Activated CD8-positive, alpha-beta memory T cell treated with anti-CD3 and anti-CD28 coated beads, Interleukin-2, amount 50 U/mL, for 24 hours (primary cell): ENCODE data around the gene SEC14L3.

Experiments used
- DNase-seq: peaks from one replicate; pipeline ENCODE4 v3.0.0-alpha.2; 2020; ENCODE audit errors: extremely low read depth

SEC14L3 gene

DNA sequence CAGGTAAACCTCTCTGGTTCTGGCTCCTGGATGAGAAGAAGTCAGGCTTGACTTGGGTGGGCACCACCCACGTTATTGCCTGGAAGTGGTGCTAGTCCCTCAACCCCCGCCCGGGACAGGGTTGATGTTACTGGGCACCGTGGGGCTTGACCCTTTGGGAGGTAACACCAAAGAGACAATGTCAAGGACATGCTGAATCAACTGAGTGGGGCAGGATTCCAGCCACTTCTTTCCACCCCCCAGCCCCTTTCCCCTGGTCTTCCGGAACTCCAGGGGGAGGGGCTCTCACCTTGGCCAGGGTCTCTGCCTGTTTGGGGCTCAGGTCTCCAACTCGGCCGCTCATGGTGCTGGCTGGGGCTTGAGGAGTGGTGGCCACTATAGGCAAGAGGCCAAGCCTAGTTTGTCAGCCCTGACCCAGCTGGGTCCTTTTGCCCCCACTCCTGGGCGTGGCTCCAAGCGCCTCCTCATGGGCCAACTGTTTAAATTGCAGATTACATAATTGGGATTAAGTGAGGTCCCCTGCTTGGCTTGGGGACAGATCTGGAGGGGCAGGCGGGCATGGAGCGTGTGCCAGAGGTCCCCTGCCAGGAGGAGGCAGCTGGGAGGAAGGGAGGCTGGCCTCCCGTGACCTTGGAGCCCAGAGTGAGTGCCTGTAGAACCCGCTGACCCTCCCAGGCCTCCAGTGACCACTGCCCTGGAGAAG, at the start of gene SEC14L3:
TSS of gene SEC14L3 (minus strand) at position 402 of the 703 bp plus-strand sequence. CDS start at position 343, 59 bp downstream.
- no peak for DNase-seq

GRCh38 chr22:30519842-30520425, 48.1 kb upstream of the SEC14L3 start:
- no peak for DNase-seq

GRCh38 chr22:30516731-30517130, 44.9 kb upstream of the SEC14L3 start:
- DNase-seq = no peak

GRCh38 chr22:30516273-30516672, 44.5 kb upstream of the SEC14L3 start:
- DNase-seq = no peak

DNA sequence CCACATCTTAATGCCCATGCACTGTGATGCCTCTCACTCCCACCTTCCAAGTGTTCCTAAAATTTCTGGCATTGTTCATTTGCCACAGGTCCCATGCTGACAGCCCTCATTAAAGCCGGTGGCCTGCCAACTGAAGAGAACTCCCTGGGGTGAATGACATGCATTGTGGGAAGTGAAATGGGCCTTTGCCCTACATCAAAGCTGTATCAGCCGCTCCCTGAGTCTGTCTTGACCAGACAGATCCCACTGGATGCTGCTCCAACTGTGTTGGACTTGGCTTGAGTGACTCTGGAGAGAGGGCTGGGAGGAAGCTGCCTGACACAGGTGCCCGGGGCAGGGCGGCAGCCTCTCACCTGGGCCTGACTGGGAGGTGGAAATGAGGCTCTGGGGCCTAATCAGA, 42.4 kb upstream of the SEC14L3 start:
- no peak for DNase-seq

DNA sequence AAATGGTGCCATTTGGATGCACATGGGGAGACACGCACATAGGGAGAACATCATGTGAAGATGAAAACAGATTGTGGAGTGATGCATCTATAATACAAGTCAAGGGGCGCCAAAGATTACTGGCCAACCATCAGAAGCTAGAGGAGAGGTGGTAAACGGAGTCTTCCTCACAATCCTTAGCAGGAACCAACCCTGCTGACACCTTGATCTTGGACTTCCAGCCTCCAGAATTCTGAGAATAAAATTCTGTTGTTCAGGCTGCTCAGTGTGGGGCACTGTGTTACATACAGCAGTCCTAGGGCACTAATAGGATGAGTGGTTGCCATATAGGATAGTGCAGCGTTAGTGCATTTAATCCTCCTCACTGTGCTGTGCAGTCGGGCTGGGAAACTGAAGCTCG, 41.6 kb upstream of the SEC14L3 start:
- no peak for DNase-seq

- DNase-seq = no peak
Observed at GRCh38 chr22:30511911-30512310, 40.1 kb upstream of the SEC14L3 start.

- no peak for DNase-seq
Observed at GRCh38 chr22:30511109-30511508, 39.3 kb upstream of the SEC14L3 start.

- no peak for DNase-seq
Observed at GRCh38 chr22:30508216-30508615, 36.4 kb upstream of the SEC14L3 start.

- no peak for DNase-seq
Observed at GRCh38 chr22:30507670-30508069, 35.9 kb upstream of the SEC14L3 start.

GRCh38 chr22:30506507-30506968, 34.7 kb upstream of the SEC14L3 start:
- no peak for DNase-seq

- DNase-seq = no peak
Observed at GRCh38 chr22:30503551-30503950, 31.7 kb upstream of the SEC14L3 start.

DNA sequence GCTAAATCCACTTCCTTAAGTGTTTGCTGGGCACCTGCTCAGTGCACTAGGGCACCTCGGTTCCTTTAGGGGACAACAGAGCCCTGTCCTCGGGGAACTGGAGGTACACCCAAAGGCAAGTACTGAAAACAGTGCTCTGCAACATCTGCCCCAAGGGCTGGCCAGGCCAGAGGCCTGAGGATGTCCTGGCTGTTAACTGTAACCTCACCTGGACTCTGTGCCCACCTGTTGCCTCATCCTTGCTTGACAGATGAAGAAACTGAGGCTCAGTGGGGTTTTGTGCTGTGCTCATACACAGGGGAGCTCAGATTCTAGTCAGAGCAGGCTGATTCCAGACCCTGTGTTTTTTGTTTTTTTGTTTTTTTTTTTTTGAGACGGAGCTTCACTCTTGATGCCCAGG, 31.1 kb upstream of the SEC14L3 start:
- no peak for DNase-seq

DNA sequence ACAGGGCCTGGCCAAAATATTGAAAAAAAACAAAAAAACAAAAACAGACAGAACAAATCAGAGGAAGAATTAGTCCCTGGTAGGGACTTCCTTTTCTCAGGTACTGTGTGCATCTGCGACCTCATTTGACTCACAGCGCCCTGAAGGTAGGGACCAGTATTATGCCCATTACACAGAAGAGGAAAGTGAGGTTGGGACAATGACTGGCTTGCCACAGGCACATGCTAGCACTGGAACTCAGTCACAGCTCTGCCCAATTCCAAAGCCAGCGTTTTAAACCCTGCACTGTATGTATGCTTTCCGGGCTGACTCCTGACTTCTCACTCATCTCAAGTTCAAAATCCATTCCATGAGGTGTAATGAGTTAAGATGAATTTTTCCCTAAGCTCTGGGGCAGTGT, 30.3 kb upstream of the SEC14L3 start:
- DNase-seq = no peak

GRCh38 chr22:30500628-30501027, 28.8 kb upstream of the SEC14L3 start:
- DNase-seq = no peak

GRCh38 chr22:30497466-30498150, 25.8 kb upstream of the SEC14L3 start:
- no peak for DNase-seq

- DNase-seq = no peak
Observed at GRCh38 chr22:30495041-30495784, 23.4 kb upstream of the SEC14L3 start.

DNA sequence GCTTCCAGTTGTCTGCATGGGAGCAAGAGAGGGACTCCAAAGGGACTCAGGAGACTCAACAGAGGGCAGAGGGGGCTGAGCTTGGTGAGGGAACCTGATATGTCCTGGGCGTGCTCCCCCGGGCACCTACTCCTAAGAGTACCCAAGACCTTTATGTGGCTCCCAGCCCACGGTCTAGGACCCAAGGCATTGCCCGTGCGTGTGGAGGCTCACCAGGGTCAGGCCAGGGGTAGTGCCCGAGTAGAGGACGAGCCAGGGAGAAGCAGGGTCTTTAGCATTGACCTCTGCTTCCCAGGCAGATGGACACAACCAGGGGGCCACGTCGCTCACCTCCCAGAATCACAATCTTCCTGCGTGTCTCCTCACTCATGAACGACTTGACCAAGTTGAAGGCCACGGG, 20.3 kb upstream of the SEC14L3 start:
- DNase-seq = no peak

GRCh38 chr22:30491381-30491780, 19.6 kb upstream of the SEC14L3 start:
- no peak for DNase-seq

DNA sequence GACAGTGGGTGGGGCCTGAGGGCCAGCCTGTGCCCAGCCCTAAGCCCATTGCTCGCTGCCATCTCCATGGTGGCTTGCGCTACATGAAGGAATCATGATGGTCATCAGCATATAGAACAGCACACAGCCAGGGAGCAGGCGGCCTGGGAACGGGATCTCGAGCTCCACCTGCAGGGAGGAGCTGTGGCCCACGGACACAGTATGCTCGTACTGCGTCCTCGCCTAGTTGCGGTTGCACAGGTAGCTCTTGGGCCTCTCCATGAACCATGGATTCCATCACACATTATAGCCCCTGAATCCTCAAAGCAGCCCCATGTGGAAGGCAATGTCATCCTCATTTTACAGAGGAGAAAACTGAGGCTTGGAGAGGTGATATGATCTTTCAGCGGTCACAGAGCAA, 18.6 kb upstream of the SEC14L3 start:
- DNase-seq = no peak

DNA sequence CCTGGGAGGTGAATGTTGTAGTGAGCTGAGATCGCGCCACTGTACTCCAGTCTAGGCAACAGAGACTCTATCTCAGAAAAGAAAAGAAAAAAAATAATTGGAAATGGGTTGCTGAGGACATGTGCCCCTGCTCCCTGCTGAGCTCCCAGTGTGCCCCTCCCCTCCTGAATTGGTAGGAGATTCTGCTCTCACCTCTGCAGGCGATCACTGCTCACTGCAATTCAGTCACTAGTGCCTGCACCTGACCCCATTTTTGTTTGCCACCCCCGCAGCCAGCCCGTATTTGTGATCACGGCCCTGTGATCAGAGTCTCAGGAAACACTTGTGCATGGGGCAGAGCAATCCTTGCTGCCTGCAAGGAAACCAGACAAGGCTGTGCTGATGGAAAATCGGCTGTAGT, 16.3 kb upstream of the SEC14L3 start:
- no peak for DNase-seq

DNA sequence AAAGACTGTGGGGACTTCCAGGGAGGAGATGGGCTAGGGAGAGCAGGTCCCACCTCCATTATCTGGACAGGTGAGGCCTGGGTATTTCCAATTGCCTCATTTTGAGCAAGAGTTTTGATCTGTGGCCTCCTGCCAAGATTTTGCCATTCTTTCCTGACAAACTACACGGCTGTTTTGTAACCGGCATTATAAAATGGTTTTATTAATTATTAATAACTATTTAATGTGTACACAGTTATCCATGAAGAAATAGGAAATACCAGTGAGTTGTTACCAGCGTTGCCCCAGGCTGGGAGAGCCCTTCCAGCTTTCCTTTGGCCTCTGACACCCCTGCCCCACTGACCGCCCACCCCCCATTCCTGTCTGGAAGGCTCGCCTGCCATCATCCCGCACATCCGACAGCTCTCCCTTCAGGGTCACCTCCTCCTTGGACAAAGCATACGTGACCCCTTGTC, 14.9 kb upstream of the SEC14L3 start:
- DNase-seq = no peak
